Measurements from ENCODE around the gene RMRP.

DNA sequence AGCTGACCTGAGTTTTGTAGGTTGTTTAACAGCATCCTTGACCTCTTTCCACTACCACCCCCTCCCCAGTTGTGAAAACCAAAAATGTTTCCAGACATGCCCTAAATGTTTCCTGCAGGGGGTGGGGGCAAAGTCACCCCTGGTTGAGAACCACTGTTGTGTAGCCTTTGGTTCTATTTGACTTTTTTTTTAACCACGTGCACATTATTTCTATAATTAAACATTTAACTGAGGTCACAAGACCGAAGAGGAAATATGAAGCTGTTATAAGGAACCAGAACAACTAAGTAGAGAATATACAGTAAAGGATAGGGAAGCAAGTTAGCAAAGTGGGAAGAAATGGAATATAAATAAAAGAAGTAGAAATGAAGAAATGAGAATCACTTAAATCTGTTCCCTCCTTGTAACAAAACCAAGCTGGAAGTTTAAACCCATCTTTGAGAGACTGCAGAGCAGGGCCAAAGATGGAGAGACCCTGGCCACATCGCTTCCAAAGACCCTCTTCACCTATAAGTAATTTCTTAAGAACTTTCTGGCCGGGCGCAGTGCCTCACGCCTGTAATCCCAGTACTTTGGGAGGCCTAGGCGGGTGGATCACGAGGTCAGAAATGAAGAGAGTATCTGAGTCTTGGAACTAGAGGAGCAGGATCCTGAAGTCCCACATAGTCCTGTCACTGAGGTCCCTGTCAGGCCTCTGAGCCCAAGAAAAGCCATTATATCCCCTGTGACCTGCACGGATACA lies 21.5 kb downstream of the RMRP start:
- TF ChIP-seq, protein P1, sequence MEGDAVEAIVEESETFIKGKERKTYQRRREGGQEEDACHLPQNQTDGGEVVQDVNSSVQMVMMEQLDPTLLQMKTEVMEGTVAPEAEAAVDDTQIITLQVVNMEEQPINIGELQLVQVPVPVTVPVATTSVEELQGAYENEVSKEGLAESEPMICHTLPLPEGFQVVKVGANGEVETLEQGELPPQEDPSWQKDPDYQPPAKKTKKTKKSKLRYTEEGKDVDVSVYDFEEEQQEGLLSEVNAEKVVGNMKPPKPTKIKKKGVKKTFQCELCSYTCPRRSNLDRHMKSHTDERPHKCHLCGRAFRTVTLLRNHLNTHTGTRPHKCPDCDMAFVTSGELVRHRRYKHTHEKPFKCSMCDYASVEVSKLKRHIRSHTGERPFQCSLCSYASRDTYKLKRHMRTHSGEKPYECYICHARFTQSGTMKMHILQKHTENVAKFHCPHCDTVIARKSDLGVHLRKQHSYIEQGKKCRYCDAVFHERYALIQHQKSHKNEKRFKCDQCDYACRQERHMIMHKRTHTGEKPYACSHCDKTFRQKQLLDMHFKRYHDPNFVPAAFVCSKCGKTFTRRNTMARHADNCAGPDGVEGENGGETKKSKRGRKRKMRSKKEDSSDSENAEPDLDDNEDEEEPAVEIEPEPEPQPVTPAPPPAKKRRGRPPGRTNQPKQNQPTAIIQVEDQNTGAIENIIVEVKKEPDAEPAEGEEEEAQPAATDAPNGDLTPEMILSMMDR (IDR thresholded peaks at IDR 0.05 in 4 of 5, conservative IDR thresholded peaks at IDR 0.05 in 1 of 5), result no peak
- TF ChIP-seq POLR2A (IDR thresholded peaks at IDR 0.05), result no peak
